H1 (cell line): ENCODE data around the gene ZNF45. TPM values are rescaled to one million over a fixed set of nuclear protein-coding genes. Genes with fewer than 3 reads are reported as not detected.

ENCODE experiments used
- CHD2 ChIP-seq: IDR thresholded peaks from 2 replicates; pipeline ENCODE4 v1.6.1; 2012; ENCODE audit warnings: low read length, improper control_type of control experiment
- CHD7 ChIP-seq: fragments of 300-600 bp; sonication (generic); IDR thresholded peaks from 2 replicates; pipeline ENCODE4 v1.7.1; 2012; ENCODE audit warnings: low read length, moderate library complexity, mild to moderate bottlenecking, inconsistent platforms; ENCODE audit not compliant: insufficient replicate concordance
- SUZ12 ChIP-seq: fragments of 200-600 bp; sonication (generic); IDR thresholded peaks from 2 replicates; pipeline ENCODE4 v1.6.1; 2012; ENCODE audit warnings: mild to moderate bottlenecking, inconsistent platforms, low read length, moderate library complexity, mixed read lengths
- ZNF274 ChIP-seq: IDR thresholded peaks from 2 replicates; pipeline ENCODE4 v1.7.0; 2012; ENCODE audit warnings: low read length, borderline replicate concordance; ENCODE audit errors: extremely low read depth
- polyA plus RNA-seq, 7 experiments: library from polyadenylated mRNA; depleted of rRNA in 3 of 7; stranded (reverse) in 5 of 7; unstranded in 2 of 7; fragments of >200 nt in 5 of 7; fragments of 200-250 nt in 2 of 7; gene quantifications; 1 replicate in 5 of 7; 2 replicates in 1 of 7; 4 replicates in 1 of 7; pipeline versions ENCODE4 v1.2.1 to v1.2.3, GENCODE V29; 2011 to 2013; ENCODE audit warnings: missing spikeins in 2 of 7, mixed read lengths in 2 of 7
- total RNA-seq: library from RNA; stranded (reverse); fragmentation: NEBNext Ultra II Directional; extraction: Animal tissue kit (Norgen Biotek cat#: 25700); gene quantifications from 2 replicates; pipeline ENCODE4 v1.2.1, GENCODE V29; 2021

Gene ZNF45
- total and polyA plus RNA-seq, 2 of the 8 experiments (the other 6 are each of a cell fraction or from before 2014, with no cell fraction given): 4.6 to 16.2 TPM

DNA sequence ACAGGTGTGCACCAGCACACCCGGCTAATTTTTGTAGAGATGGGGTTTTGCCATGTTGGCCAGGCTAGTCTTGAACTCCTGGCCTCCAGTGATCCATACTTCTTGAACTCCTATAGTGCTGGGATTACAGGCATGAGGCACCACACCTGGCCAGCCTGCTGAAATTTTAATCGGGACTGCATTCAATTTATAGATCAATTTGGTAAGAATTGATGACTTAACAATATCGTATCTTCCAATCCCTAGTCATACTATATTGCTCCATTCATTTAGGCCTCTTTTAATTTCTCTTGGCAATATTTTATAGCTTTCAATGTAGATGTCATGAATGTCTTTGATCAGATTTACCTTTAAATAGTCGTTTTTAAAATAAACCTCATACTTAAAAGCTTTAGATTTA lies 5.6 kb upstream of the ZNF45 start (continued):
- TF ChIP-seq CHD7 (no peak), SUZ12 (no peak), CHD2 (no peak), ZNF274 (no peak)
